ENCODE results near the gene ACTL9.

ACTL9 gene

DNA sequence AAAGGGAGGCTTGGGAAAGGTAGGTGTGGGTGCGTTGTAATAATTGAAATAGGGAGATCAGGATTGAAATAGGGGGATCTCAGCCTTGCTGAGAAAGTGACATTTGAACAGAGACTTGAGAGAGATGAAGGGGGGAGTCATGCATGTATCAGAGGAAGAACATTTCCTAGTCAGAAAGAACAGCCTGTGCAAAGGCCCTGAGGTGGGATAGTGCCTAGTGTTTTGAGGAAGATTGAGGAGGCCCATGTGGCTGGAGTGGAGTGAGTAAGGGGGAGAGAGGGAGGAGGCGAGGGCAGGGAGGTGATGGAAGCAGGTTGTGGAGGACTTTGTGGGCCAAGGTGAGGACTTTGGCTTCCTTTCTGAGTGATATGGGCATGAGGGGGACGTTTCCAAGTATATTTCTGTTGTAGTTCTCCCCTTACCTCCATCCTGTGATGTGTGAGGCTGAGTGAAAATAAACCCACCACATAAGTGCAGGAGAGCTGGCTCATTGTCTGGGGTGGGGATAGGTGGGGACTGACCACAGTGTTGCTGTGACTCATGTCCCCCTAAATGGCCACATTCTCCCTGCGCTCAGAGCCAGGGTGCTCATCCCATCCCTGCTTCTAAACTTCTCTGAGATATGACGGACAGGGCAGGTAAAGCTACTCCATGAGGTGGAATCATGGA, 17.8 kb downstream of the ACTL9 start:
- DNase-seq (no peak), ATAC-seq (replicated peaks) (no peak)
- no peak overlapping the region for H3K27ac Mint-ChIP-seq
- peaks cover 6 to 12% of the 10 kb centered on the region in 2 donors for H3K9me3 Mint-ChIP-seq
- H3K27me3 Mint-ChIP-seq = peaks cover 0 to 9% of the 10 kb centered on the region in 2 donors
- H3K4me3 Mint-ChIP-seq = no peak overlapping the region
- peaks cover 3% of the 10 kb centered on the region for H3K36me3 Mint-ChIP-seq (ENCODE audit: insufficient read depth)
- H3K4me1 Mint-ChIP-seq (ENCODE audit: low read depth in 2 of 2) = peaks cover 8% of the 10 kb centered on the region in 2 donors

- peaks cover 6 to 12% of the 10 kb centered on the region in 2 donors for H3K9me3 Mint-ChIP-seq
- H3K4me1 Mint-ChIP-seq (ENCODE audit: low read depth in 2 of 2) = peaks cover 8% of the 10 kb centered on the region in 2 donors
- no peak for ATAC-seq (replicated peaks)
- DNase-seq = no peak
- H3K27me3 Mint-ChIP-seq = peaks cover 0 to 9% of the 10 kb centered on the region in 2 donors
- no peaks in the 10 kb centered on the region for H3K36me3 Mint-ChIP-seq (ENCODE audit: insufficient read depth)
- no peak overlapping the region for H3K4me3 Mint-ChIP-seq
- no peak overlapping the region for H3K27ac Mint-ChIP-seq
Observed at GRCh38 chr19:8678244-8678807, 20.3 kb downstream of the ACTL9 start.

- Mint-ChIP-seq H3K27me3 (peaks cover 0 to 9% of the 10 kb centered on the region in 2 donors), H3K36me3 (ENCODE audit: insufficient read depth) (no peaks in the 10 kb centered on the region), H3K4me1 (ENCODE audit: low read depth in 2 of 2) (peaks cover 10 to 12% of the 10 kb centered on the region in 2 donors), H3K4me3 (no peak overlapping the region), H3K27ac (no peak overlapping the region), H3K9me3 (peaks cover 6 to 12% of the 10 kb centered on the region in 2 donors)
- DNase-seq = no peak
- ATAC-seq (replicated peaks) = no peak
Observed at GRCh38 chr19:8675066-8675465, 23.5 kb downstream of the ACTL9 start.

DNA sequence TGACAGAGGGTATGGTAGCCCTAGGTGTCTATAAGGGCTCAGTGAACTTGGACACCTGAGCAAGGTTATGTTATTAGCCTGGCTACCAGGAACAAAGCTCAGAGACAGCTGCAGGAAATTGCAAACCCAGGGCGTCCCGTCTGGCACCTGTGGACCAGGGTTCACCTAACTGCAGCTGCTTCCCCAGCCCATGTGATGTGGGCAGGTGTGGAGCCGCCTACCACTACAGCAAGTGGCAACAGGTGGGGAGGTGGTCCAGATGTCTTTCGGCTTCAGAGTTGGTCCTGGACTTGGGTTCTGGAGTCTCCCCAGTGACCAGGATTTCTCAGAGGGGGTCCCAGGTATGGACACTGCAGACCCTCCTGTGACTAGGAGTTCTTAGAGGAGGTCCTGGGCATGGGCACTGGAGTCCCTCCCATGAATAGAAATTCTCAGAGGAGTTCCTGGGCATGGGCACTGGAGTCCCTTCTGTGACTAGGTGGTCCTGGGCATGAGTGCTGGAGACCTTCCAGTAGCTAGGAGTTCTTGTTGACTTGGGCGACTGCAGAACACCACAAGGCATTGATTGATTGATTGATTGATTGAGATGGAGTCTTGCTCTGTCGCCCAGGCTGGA, 25.2 kb downstream of the ACTL9 start:
- H3K27me3 Mint-ChIP-seq = peaks cover 0 to 6% of the 10 kb centered on the region in 2 donors
- no peak overlapping the region for H3K4me3 Mint-ChIP-seq
- no peak overlapping the region for H3K27ac Mint-ChIP-seq
- DNase-seq (no peak), ATAC-seq (replicated peaks) (no peak)
- H3K4me1 Mint-ChIP-seq (ENCODE audit: low read depth in 2 of 2) = peaks cover 14 to 15% of the 10 kb centered on the region in 2 donors
- no peaks in the 10 kb centered on the region for H3K36me3 Mint-ChIP-seq (ENCODE audit: insufficient read depth)
- peaks cover 4 to 7% of the 10 kb centered on the region in 2 donors for H3K9me3 Mint-ChIP-seq

- Mint-ChIP-seq H3K27ac (peak overlapping the region; percentile 4 to 66), H3K27me3 (no peaks in the 10 kb centered on the region), H3K4me1 (ENCODE audit: low read depth in 2 of 2) (peaks cover 43 to 51% of the 10 kb centered on the region in 2 donors), H3K36me3 (ENCODE audit: insufficient read depth) (no peaks in the 10 kb centered on the region), H3K4me3 (peak overlapping the region; percentile 26 to 65), H3K9me3 (no peaks in the 10 kb centered on the region)
- DNase-seq (no peak), ATAC-seq (replicated peaks) (no peak)
Observed at GRCh38 chr19:8666814-8667405, 31.7 kb downstream of the ACTL9 start.

GRCh38 chr19:8665468-8666213, 33.0 kb downstream of the ACTL9 start:
- Mint-ChIP-seq H3K27me3 (no peaks in the 10 kb centered on the region), H3K9me3 (no peaks in the 10 kb centered on the region), H3K36me3 (ENCODE audit: insufficient read depth) (peaks cover 6% of the 10 kb centered on the region), H3K4me1 (ENCODE audit: low read depth in 2 of 2) (peaks cover 35 to 47% of the 10 kb centered on the region in 2 donors), H3K4me3 (peak overlapping the region; percentile 26 to 65), H3K27ac (peak overlapping the region; percentile 52 to 83)
- peak; percentile 46 for ATAC-seq (replicated peaks)
- no peak for DNase-seq

GRCh38 chr19:8664671-8665057, 33.9 kb downstream of the ACTL9 start:
- peak overlapping the region; percentile 52 to 83 for H3K27ac Mint-ChIP-seq
- H3K9me3 Mint-ChIP-seq = no peaks in the 10 kb centered on the region
- peaks cover 6% of the 10 kb centered on the region for H3K36me3 Mint-ChIP-seq (ENCODE audit: insufficient read depth)
- H3K4me3 Mint-ChIP-seq = peak overlapping the region; percentile 17 to 54
- DNase-seq (no peak), ATAC-seq (replicated peaks) (no peak)
- H3K27me3 Mint-ChIP-seq = no peaks in the 10 kb centered on the region
- H3K4me1 Mint-ChIP-seq (ENCODE audit: low read depth in 2 of 2) = peaks cover 32 to 47% of the 10 kb centered on the region in 2 donors

DNA sequence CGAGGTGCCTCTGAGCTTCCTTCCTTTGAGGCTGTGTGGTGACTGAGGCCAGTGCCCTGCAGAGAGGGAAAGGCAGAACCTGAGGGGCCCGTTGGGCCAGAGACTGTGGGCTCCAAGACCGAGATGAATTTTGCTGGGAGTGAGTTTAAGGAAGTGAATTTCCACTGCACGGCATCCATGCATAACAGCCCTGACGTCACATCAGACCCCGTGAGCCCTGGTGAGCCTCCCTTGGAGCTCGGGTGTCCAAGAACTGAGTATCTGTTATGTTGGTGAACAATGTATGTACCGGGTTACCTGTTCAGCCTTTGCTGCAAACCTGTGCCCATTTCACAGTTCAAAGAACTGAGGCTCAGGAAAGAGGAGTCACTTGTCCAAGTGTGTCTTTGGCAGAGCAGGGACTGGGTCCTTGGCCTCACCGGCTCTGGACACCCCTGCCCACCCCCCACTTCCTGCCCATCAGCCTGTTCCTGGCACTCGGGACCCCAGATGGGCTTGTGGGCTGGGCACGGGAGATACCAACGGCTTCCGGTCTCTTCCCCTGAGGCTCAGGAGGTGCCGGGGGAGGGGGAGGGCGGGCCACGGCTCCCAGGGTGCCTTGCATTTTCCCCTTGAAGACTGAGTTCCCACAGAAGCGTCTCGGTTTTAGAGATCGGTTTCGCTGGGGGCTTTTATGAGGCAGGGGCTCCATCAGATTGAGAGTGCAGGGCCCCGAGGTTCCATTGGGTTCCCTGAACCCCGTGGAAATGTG, 34.5 kb downstream of the ACTL9 start:
- Mint-ChIP-seq H3K27ac (peak overlapping the region; percentile 68 to 83), H3K27me3 (no peaks in the 10 kb centered on the region), H3K4me3 (peak overlapping the region; percentile 54 to 64), H3K4me1 (ENCODE audit: low read depth in 2 of 2) (peaks cover 28 to 47% of the 10 kb centered on the region in 2 donors), H3K36me3 (ENCODE audit: insufficient read depth) (peaks cover 6% of the 10 kb centered on the region), H3K9me3 (no peaks in the 10 kb centered on the region)
- DNase-seq (no peak), ATAC-seq (replicated peaks) (peak; percentile 58)

DNA sequence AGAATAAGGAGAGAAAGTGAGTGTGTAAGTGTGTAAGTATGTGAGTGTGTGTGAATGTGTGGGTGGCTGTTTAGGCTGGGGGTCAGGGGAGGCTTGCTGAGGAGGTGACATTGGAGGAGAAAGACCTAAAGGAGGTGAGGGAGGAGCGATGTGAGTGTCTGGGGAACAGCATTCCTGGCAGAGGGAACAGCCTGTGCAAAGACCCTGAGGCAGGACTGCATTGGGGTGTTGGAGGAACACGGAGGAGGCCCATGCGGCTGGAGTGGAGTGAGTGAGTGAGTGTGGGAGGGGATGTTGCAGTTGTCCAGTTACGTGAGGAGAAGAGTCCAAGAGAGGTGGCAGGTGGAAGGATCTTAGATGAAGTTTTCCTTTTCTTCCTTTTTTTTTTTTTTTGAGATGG, 36.3 kb downstream of the ACTL9 start:
- Mint-ChIP-seq H3K4me1 (ENCODE audit: low read depth in 2 of 2) (peaks cover 28 to 40% of the 10 kb centered on the region in 2 donors), H3K9me3 (no peaks in the 10 kb centered on the region), H3K27me3 (no peaks in the 10 kb centered on the region), H3K27ac (peak overlapping the region in 1 of 2 donors; percentile 3), H3K4me3 (no peak overlapping the region), H3K36me3 (ENCODE audit: insufficient read depth) (peaks cover 6% of the 10 kb centered on the region)
- DNase-seq (no peak), ATAC-seq (replicated peaks) (no peak)

DNA sequence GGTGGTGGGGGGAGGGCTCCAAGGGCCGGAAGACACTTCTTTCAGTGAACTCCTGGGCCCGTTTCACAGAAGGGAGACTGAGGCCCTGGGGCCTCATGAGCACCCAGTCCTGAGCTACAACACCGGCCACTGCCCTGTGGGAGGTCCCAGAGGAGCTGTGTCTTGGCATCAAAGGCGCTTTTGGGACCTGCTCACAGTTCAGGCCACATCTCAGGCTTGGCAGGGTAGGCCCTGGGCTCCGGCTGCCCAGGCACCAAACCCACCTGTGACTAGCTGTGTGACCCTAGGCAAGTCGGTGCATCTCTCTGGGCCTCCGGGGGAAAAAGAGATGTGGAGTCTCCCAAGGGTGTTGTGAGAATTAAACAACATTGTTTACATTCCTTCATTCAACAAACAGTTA, 38.7 kb downstream of the ACTL9 start:
- Mint-ChIP-seq H3K4me3 (no peak overlapping the region), H3K4me1 (ENCODE audit: low read depth in 2 of 2) (peaks cover 34 to 35% of the 10 kb centered on the region in 2 donors), H3K9me3 (no peaks in the 10 kb centered on the region), H3K36me3 (ENCODE audit: insufficient read depth) (peaks cover 6% of the 10 kb centered on the region), H3K27ac (peak overlapping the region in 1 of 2 donors; percentile 62), H3K27me3 (peaks cover 0 to 8% of the 10 kb centered on the region in 2 donors)
- DNase-seq = no peak
- ATAC-seq (replicated peaks) = no peak

GRCh38 chr19:8657869-8658268, 40.7 kb downstream of the ACTL9 start:
- ATAC-seq (replicated peaks) (no peak), DNase-seq (no peak)
- Mint-ChIP-seq H3K4me1 (ENCODE audit: low read depth in 2 of 2) (peaks cover 23 to 28% of the 10 kb centered on the region in 2 donors), H3K27me3 (peaks cover 0 to 8% of the 10 kb centered on the region in 2 donors), H3K27ac (no peak overlapping the region), H3K9me3 (no peaks in the 10 kb centered on the region), H3K4me3 (peak overlapping the region in 1 of 2 donors; percentile 53), H3K36me3 (ENCODE audit: insufficient read depth) (peaks cover 6% of the 10 kb centered on the region)

GRCh38 chr19:8655340-8655709, 43.3 kb downstream of the ACTL9 start:
- Mint-ChIP-seq H3K4me1 (ENCODE audit: low read depth in 2 of 2) (peaks cover 17 to 22% of the 10 kb centered on the region in 2 donors), H3K27me3 (peaks cover 0 to 19% of the 10 kb centered on the region in 2 donors), H3K4me3 (peak overlapping the region; percentile 53 to 61), H3K9me3 (no peaks in the 10 kb centered on the region), H3K36me3 (ENCODE audit: insufficient read depth) (peaks cover 3% of the 10 kb centered on the region), H3K27ac (peak overlapping the region in 1 of 2 donors; percentile 30)
- DNase-seq (peak; percentile 15 to 36 (median 30)), ATAC-seq (replicated peaks) (peak; percentile 77)

All from effector memory CD8-positive, alpha-beta T cell (primary cell).